K562 (cell line): Measurements from ENCODE around the gene ZNF24. TPM values are rescaled to one million over a fixed set of nuclear protein-coding genes. Genes with fewer than 3 reads are reported as not detected.

Experiments used
- CBX5 ChIP-seq: IDR thresholded peaks from 2 replicates; pipeline ENCODE4 v1.6.1; 2014; ENCODE audit warnings: low read depth, borderline replicate concordance
- FOXA3 ChIP-seq, 2 experiments: fragments of 450-650 bp in 1 of 2; sonication (generic) in 1 of 2; formaldehyde crosslinking; IDR thresholded peaks in 1 of 2; conservative IDR thresholded peaks in 1 of 2; 2 replicates each; pipeline versions ENCODE4 v1.4.0 to v1.8.0; 2020 to 2022; ENCODE audit warnings: mild to moderate bottlenecking in 2 of 2, missing genetic modification reagents in 1 of 2
- GABPB2 ChIP-seq: fragments of 250-450 bp; sonication (Bioruptor Pico); conservative IDR thresholded peaks from 2 replicates; pipeline ENCODE4 v1.5.1; 2021; ENCODE audit warnings: mild to moderate bottlenecking
- GTF2F1 ChIP-seq: IDR thresholded peaks from 2 replicates; pipeline ENCODE4 v1.6.1; 2011; ENCODE audit warnings: low read depth, low read length, improper control_type of control experiment
- MTF1 ChIP-seq: fragments of 250-450 bp; sonication (Bioruptor Pico); IDR thresholded peaks from 2 replicates; pipeline ENCODE4 v1.9.0; 2021; ENCODE audit warnings: moderate library complexity, mild to moderate bottlenecking, inconsistent platforms, borderline replicate concordance
- NFATC3 ChIP-seq: fragments of 450-650 bp; IDR thresholded peaks from 2 replicates; pipeline ENCODE4 v1.6.1; 2017; ENCODE audit warnings: mild to moderate bottlenecking
- NONO ChIP-seq, 2 experiments: fragments of 200-400 bp in 1 of 2; fragments of 450-650 bp in 1 of 2; formaldehyde crosslinking in 1 of 2; IDR thresholded peaks; 2 replicates each; pipeline ENCODE4 v1.6.1; 2017; ENCODE audit warnings: low read depth in 2 of 2, mild to moderate bottlenecking in 2 of 2, moderate library complexity in 2 of 2, low read length in 1 of 2
- NR2C1 ChIP-seq, 2 experiments: fragments of 450-650 bp; IDR thresholded peaks; 2 replicates each; pipeline ENCODE4 v1.6.1; 2017; ENCODE audit warnings: mild to moderate bottlenecking in 2 of 2, antibody characterized with exemption in 1 of 2, inconsistent platforms in 1 of 2, missing compliant biosample characterization in 1 of 2, missing genetic modification characterization in 1 of 2
- NR4A1 ChIP-seq, 2 experiments: fragments of 250-450 bp in 1 of 2; fragments of 450-650 bp in 1 of 2; sonication (Bioruptor Pico) in 1 of 2; IDR thresholded peaks; 2 replicates each; pipeline versions ENCODE4 v1.4.0 to v1.6.1; 2016 to 2020; ENCODE audit warnings: mild to moderate bottlenecking in 2 of 2, missing compliant biosample characterization in 1 of 2, missing genetic modification characterization in 1 of 2, moderate library complexity in 1 of 2
- PHF21A ChIP-seq: fragments of 450-650 bp; IDR thresholded peaks from 2 replicates; pipeline ENCODE4 v1.6.1; 2017; ENCODE audit warnings: low read depth, borderline replicate concordance
- POLR2A ChIP-seq: fragments of 450-650 bp; conservative IDR thresholded peaks from 2 replicates; pipeline ENCODE4 v1.6.1; 2016
- SAFB2 ChIP-seq: fragments of 200-400 bp; formaldehyde crosslinking; IDR thresholded peaks from 2 replicates; pipeline ENCODE4 v1.6.1; 2018; ENCODE audit warnings: borderline replicate concordance, low read length, low read depth, moderate library complexity; ENCODE audit not compliant: severe bottlenecking
- SFPQ ChIP-seq: fragments of 200-400 bp; formaldehyde crosslinking; IDR thresholded peaks from 2 replicates; pipeline ENCODE4 v1.6.1; 2017; ENCODE audit warnings: mild to moderate bottlenecking, low read depth, low read length, moderate library complexity
- SLC30A9 ChIP-seq: fragments of 250-450 bp; sonication (Bioruptor Pico); IDR thresholded peaks from 2 replicates; pipeline ENCODE4 v1.8.0; 2022; ENCODE audit warnings: mild to moderate bottlenecking, moderate library complexity
- STAT5B ChIP-seq: fragments of 250-450 bp; sonication (Bioruptor Pico); IDR thresholded peaks from 2 replicates; pipeline ENCODE4 v1.8.0; 2021; ENCODE audit warnings: mild to moderate bottlenecking, inconsistent platforms
- SUPT5H ChIP-seq: fragments of 450-650 bp; IDR thresholded peaks from 2 replicates; pipeline ENCODE4 v1.6.1; 2016
- ZBTB17 ChIP-seq: fragments of 450-650 bp; formaldehyde crosslinking; IDR thresholded peaks from 2 replicates; pipeline ENCODE4 v1.4.0; 2020; ENCODE audit warnings: mild to moderate bottlenecking
- ZBTB2 ChIP-seq: fragments of 450-650 bp; IDR thresholded peaks from 2 replicates; pipeline ENCODE4 v1.6.1; 2016; ENCODE audit warnings: antibody characterized with exemption
- ZNF184 ChIP-seq: sonication (generic); formaldehyde crosslinking; IDR thresholded peaks from 2 replicates; pipeline ENCODE4 v1.5.0; 2020; ENCODE audit warnings: missing genetic modification reagents
- ZNF197 ChIP-seq: fragments of 200-800 bp; sonication (Bioruptor generic); IDR thresholded peaks from 2 replicates; pipeline ENCODE4 v1.6.1; 2016; ENCODE audit warnings: low read depth, missing genetic modification characterization, missing compliant biosample characterization
- ZNF551 ChIP-seq: fragments of 250-450 bp; sonication (Bioruptor Pico); IDR thresholded peaks from 2 replicates; pipeline ENCODE4 v1.5.0; 2021; ENCODE audit warnings: mild to moderate bottlenecking, moderate library complexity
- ZNF696 ChIP-seq: fragments of 250-450 bp; sonication (Bioruptor Pico); conservative IDR thresholded peaks from 2 replicates; pipeline ENCODE4 v1.4.0; 2020; ENCODE audit warnings: mild to moderate bottlenecking, moderate library complexity
- polyA plus RNA-seq, 8 experiments: library from polyadenylated mRNA; depleted of rRNA in 4 of 8; stranded (reverse) in 5 of 8; unstranded in 3 of 8; fragments of >200 nt; fragmentation: Nextera tagmentation in 2 of 8; fragmentation: Illumina TruSeq in 1 of 8; extraction: Ambion mirVana in 2 of 8; extraction: Trizol in 1 of 8; gene quantifications; 2 replicates each; pipeline versions ENCODE4 v1.2.1 to v1.2.3, GENCODE V29; 2011 to 2014; ENCODE audit warnings: inconsistent platforms in 1 of 8, missing spikeins in 1 of 8
- total RNA-seq, 7 experiments: library from RNA; depleted of rRNA in 6 of 7; stranded (reverse); fragments of >200 nt in 6 of 7; fragmentation: Illumina TruSeq in 2 of 7; extraction: Trizol in 2 of 7; gene quantifications; 2 replicates each; pipeline versions ENCODE4 v1.2.1 to v1.2.3, GENCODE V29; 2011 to 2021; ENCODE audit warnings: low replicate concordance in 1 of 7
- TF ChIP-seq, protein P1 (sequence below): IDR thresholded peaks from 3 replicates; pipeline ENCODE4 v1.6.1; 2011; ENCODE audit warnings: borderline replicate concordance, mild to moderate bottlenecking; ENCODE audit not compliant: insufficient read length, insufficient read depth

ZNF24 gene
- total and polyA plus RNA-seq, 9 of the 15 experiments (the other 6 are each of a cell fraction or from before 2014, with no cell fraction given), result 35.7 to 72.8 (median 54.1) TPM

DNA sequence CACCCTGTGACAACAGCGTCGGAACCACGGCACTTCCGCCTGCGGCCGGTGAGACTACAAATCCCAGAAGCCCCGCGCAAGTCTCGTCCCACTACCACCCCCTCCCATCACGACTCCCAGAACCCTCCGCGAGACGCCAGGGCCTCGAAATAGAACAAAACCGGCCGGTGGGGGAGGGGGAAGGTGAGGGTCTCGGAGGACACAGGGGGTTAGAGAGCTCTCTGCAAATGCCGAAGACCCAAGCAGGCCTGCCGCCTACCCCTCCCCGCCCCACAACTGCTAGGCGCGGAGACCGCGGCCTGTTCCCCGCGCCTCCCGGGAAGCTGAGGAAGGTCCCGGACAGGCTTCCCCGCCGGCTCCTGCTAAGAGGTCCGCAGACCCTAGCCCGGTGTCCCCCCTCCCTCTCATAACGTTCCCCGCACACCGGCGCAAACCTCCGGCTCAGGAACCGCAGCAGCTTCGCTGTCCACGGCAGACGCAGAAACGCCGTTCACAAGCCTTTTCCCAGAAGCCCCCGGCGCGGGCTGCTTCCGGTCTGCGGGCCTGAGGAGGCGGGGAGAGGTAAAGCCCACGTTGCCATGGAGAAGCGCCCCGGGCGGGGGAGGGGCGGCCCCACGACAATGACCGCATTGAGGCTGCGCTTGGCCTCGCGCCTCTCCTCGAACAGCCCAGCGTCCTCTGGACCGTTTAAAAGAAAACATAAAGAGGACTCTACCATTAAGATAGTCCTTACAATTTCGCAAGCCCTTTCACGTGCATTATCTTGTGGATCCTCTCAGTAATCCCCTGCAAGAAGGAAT is at the start of gene ZNF24 (continued):
- peak; percentile 66; the same call in 1 of the 2 replicates for TF ChIP-seq ZNF197 (CRISPR knock-in tag)
- TF ChIP-seq POLR2A, result peak; percentile 98
- TF ChIP-seq FOXA3 (CRISPR knock-in tag; conservative IDR thresholded peaks at IDR 0.05 in 1 of 2, IDR thresholded peaks at IDR 0.05 in 1 of 2), result no peak
- TF ChIP-seq, protein P1, sequence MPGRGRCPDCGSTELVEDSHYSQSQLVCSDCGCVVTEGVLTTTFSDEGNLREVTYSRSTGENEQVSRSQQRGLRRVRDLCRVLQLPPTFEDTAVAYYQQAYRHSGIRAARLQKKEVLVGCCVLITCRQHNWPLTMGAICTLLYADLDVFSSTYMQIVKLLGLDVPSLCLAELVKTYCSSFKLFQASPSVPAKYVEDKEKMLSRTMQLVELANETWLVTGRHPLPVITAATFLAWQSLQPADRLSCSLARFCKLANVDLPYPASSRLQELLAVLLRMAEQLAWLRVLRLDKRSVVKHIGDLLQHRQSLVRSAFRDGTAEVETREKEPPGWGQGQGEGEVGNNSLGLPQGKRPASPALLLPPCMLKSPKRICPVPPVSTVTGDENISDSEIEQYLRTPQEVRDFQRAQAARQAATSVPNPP, result no peak
- TF ChIP-seq CBX5, result no peak
- TF ChIP-seq NONO (IDR thresholded peaks at IDR 0.05; ENCODE audit: low read depth in 2 of 2, low read length in 1 of 2), result 0 out of 4 replicates have a peak, but pooled peaks of 1 of the 2 experiments have one; percentile 8
- TF ChIP-seq SUPT5H, result peak; percentile 98
- no peak for TF ChIP-seq MTF1 (CRISPR knock-in tag)
- TF ChIP-seq GTF2F1, result 0 out of 2 replicates have a peak, but pooled peaks have one; percentile 57
- TF ChIP-seq STAT5B (CRISPR knock-in tag), result no peak
- TF ChIP-seq ZBTB2, result no peak; the same call in 1 of the 2 replicates
- no peak for TF ChIP-seq ZNF184 (CRISPR knock-in tag)
- TF ChIP-seq SLC30A9 (CRISPR knock-in tag), result no peak
- TF ChIP-seq SFPQ, result no peak
- no peak for TF ChIP-seq SAFB2
- TF ChIP-seq ZNF696 (CRISPR knock-in tag), result no peak
- no peak for TF ChIP-seq ZNF551 (CRISPR knock-in tag)
- peak; percentile 60 for TF ChIP-seq ZBTB17 (CRISPR knock-in tag)
- no peak for TF ChIP-seq GABPB2 (CRISPR knock-in tag)
- TF ChIP-seq PHF21A, result no peak
- TF ChIP-seq NR4A1 (CRISPR knock-in tag; IDR thresholded peaks at IDR 0.05), result no peak
- no peak; the same call in 1 of the 2 replicates for TF ChIP-seq NR4A1 (tag; IDR thresholded peaks at IDR 0.05)
- TF ChIP-seq NR2C1 (IDR thresholded peaks at IDR 0.05), result no peak
- peak; percentile 63 for TF ChIP-seq NR2C1 (tag; IDR thresholded peaks at IDR 0.05)
- no peak for TF ChIP-seq NFATC3
